Measurements from ENCODE around the gene MALAT1. TPM values are rescaled to one million over a fixed set of nuclear protein-coding genes. Genes with fewer than 3 reads are reported as not detected.

MALAT1 gene
- total and polyA plus RNA-seq, 2 of the 13 experiments (the other 11 are each of a cell fraction or from before 2014, with no cell fraction given): 143 to 1,237 TPM

GRCh38 chr11:65524741-65525545, 26.1 kb downstream of the MALAT1 start, which contains the start of gene SCYL1 (continued):
- TF ChIP-seq ZNF691 (CRISPR knock-in tag; IDR thresholded peaks at IDR 0.05; ENCODE audit: borderline replicate concordance, low read depth) (no peak), ZNF275 (CRISPR knock-in tag; IDR thresholded peaks at IDR 0.05; ENCODE audit: borderline replicate concordance) (no peak), TIGD3 (CRISPR knock-in tag; IDR thresholded peaks at IDR 0.05; ENCODE audit: borderline replicate concordance) (no peak), CHD2 (IDR thresholded peaks at IDR 0.05; ENCODE audit: low read depth, low read length) (no peak), SETDB1 (CRISPR knock-in tag; IDR thresholded peaks at IDR 0.05; ENCODE audit: borderline replicate concordance) (no peak), ATF1 (CRISPR knock-in tag; IDR thresholded peaks at IDR 0.05) (no peak), DMAP1 (CRISPR knock-in tag; IDR thresholded peaks at IDR 0.05) (peak; percentile 88), ZNF567 (CRISPR knock-in tag; IDR thresholded peaks at IDR 0.05; ENCODE audit: borderline replicate concordance) (no peak), ZC3H4 (CRISPR knock-in tag; IDR thresholded peaks at IDR 0.05; ENCODE audit: borderline replicate concordance) (no peak; the same call in 1 of the 2 replicates), ZSCAN25 (CRISPR knock-in tag; IDR thresholded peaks at IDR 0.05) (no peak; the same call in 1 of the 2 replicates), LBX2 (CRISPR knock-in tag; IDR thresholded peaks at IDR 0.05; ENCODE audit: borderline replicate concordance) (no peak), CSRNP1 (CRISPR knock-in tag; IDR thresholded peaks at IDR 0.05) (peak; percentile 72; the same call in 1 of the 2 replicates), ATF7 (IDR thresholded peaks at IDR 0.05) (no peak), ATF7 (CRISPR knock-in tag; IDR thresholded peaks at IDR 0.05) (no peak), CENPT (CRISPR knock-in tag; IDR thresholded peaks at IDR 0.05; ENCODE audit: low read depth) (no peak), ZNF263 (CRISPR knock-in tag; IDR thresholded peaks at IDR 0.05) (no peak), ZSCAN30 (CRISPR knock-in tag; IDR thresholded peaks at IDR 0.05) (no peak), PAX8 (CRISPR knock-in tag; IDR thresholded peaks at IDR 0.05; ENCODE audit: borderline replicate concordance) (no peak), PLSCR1 (CRISPR knock-in tag; IDR thresholded peaks at IDR 0.05; ENCODE audit: borderline replicate concordance) (no peak), ZSCAN22 (CRISPR knock-in tag; IDR thresholded peaks at IDR 0.05) (no peak)

Data from HepG2 (cell line).